Measurements from ENCODE around the gene GALNT9. TPM values are rescaled to one million over a fixed set of nuclear protein-coding genes. Genes with fewer than 3 reads are reported as not detected.

Gene GALNT9
- total and polyA plus RNA-seq, 4 experiments from 2014 or later, result 0.61 TPM; not detected in 3

DNA sequence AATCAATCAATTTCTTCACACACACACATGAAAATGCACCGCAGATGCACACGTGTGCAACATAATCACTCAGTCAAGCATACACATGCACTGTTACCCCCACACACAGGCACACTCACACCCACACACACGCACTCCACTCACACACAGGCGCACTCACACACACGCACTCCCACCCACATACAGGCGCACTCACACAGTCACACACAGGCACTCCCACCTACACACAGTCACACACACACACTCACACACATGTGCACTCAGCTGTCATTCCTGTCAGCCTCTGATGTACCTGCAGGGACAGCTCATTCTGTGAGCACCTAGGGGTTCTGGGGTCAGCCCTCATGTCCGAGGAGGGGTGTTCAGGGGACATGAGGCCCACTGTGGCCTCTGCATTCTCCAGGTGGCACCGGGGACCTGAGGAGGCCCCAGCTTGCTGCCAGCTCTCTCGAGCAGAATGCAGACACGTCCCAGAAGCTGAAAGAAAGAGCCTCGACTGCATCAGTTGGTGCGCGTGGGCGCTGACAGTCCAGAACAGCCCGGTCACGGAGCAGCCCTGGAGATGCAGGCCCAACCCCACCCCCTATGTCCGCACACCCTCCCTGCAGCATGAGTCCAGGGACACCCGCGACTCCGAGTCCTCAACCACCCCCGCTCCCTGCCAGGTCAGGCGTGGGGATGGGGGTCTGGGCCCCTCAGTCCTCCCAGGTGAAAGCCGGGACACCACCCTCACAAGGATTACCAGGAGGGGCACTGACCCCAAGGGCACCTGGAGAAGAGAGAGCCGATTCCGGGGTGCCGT, 115.8 kb downstream of the GALNT9 start:
- intact Hi-C loops (cut with micrococcal nuclease), result no loop called here
- peaks cover 0 to 4% (median 0%) of the 10 kb centered on the region in 8 donors for H3K9me3 Mint-ChIP-seq

DNA sequence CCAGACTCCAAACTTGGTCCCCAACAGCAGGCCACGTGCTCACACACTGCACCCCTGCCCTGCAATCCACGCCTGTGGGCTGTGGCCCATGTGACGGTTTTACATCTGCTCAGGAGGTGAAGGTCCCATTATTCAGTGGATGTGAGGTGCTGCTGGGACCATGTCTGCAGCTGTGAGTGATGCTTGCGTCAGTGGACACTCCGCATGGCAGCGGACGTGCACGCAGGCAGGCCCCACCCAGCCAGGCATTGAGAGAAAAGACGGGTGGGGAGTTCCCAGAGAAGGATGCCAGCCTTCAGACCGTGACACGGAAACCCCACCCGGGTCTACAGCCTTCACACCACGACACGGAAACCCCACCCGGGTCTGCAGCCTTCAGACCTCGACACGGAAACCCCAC, 117.6 kb downstream of the GALNT9 start:
- peaks cover 5 to 9% of the 10 kb centered on the region in 2 donors for H3K27me3 Mint-ChIP-seq
- CTCF ChIA-PET (ENCODE audit: partially characterized antibody), result no interaction called here
- POLR2A ChIA-PET (ENCODE audit: partially characterized antibody), result no interaction called here
- Histone ChIP-seq H3K4me3 (ENCODE audit: low read length in 2 of 2) (no peak overlapping the region), H3K9me3 (ENCODE audit: control insufficient read depth in 1 of 2, low read length in 2 of 2) (no peaks in the 10 kb centered on the region), H3K27ac (ENCODE audit: low read depth, low read length) (peak overlapping the region; percentile 46), H3K4me1 (ENCODE audit: insufficient read depth, low read length) (no peaks in the 10 kb centered on the region), H3K36me3 (ENCODE audit: insufficient read depth, low read length) (no peaks in the 10 kb centered on the region), H3K27me3 (ENCODE audit: insufficient read depth, low read length) (no peaks in the 10 kb centered on the region)
- H3K4me3 Mint-ChIP-seq, result no peak overlapping the region
- peaks cover 3 to 12% (median 10%) of the 10 kb centered on the region in 4 donors for H3K4me1 Mint-ChIP-seq
- intact Hi-C loops (cut with micrococcal nuclease), result no loop called here
- peak overlapping the region in 6 of 7 donors; percentile 39 to 79 (median 48) for H3K27ac Mint-ChIP-seq
- H3K36me3 Mint-ChIP-seq, result no peaks in the 10 kb centered on the region
- DNase-seq, result peak; percentile 18 to 66 (median 25)
- H3K9me3 Mint-ChIP-seq, result peaks cover 0 to 4% (median 0%) of the 10 kb centered on the region in 8 donors

More for the DNA sequence above, 115.8 kb downstream of the GALNT9 start:
- Histone ChIP-seq H3K27ac (ENCODE audit: low read depth, low read length) (no peak overlapping the region), H3K4me3 (ENCODE audit: low read length in 2 of 2) (no peak overlapping the region), H3K9me3 (ENCODE audit: control insufficient read depth in 1 of 2, low read length in 2 of 2) (no peaks in the 10 kb centered on the region), H3K36me3 (ENCODE audit: insufficient read depth, low read length) (no peaks in the 10 kb centered on the region), H3K4me1 (ENCODE audit: insufficient read depth, low read length) (no peaks in the 10 kb centered on the region), H3K27me3 (ENCODE audit: insufficient read depth, low read length) (no peaks in the 10 kb centered on the region)
- Mint-ChIP-seq H3K4me1 (peaks cover 3 to 12% (median 11%) of the 10 kb centered on the region in 4 donors), H3K27me3 (peaks cover 2 to 3% of the 10 kb centered on the region in 2 donors), H3K4me3 (no peak overlapping the region), H3K36me3 (no peaks in the 10 kb centered on the region), H3K27ac (peak overlapping the region in 6 of 7 donors; percentile 18 to 80 (median 50))
- ChIA-PET POLR2A (ENCODE audit: partially characterized antibody) (no interaction called here), CTCF (ENCODE audit: partially characterized antibody) (no interaction called here)
- no peak for DNase-seq

DNA sequence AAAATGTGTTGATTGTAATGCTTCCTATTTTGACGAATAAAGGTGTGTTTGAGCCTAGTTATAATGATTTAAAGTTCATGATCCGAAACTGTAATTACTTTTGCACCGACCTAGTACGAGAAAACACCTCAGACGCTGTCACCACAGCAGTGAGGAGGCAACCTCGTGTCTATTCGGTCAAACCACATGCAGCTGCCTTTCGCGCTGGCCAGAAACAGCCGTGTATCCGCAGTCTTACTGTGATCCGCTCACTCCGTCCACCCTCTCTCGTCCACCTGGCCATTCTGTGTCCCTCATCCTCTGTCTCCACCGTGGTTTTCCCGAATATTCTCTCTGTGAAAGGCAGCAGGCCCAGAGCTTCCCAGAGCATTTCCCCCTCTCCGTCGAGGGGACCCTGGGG, 118.1 kb downstream of the GALNT9 start:
- Mint-ChIP-seq H3K4me1 (peaks cover 3 to 12% (median 10%) of the 10 kb centered on the region in 4 donors), H3K9me3 (peaks cover 0 to 4% (median 0%) of the 10 kb centered on the region in 8 donors), H3K36me3 (no peaks in the 10 kb centered on the region), H3K27me3 (peaks cover 6 to 9% of the 10 kb centered on the region in 2 donors), H3K27ac (peak overlapping the region in 6 of 7 donors; percentile 39 to 79 (median 60)), H3K4me3 (no peak overlapping the region)
- H3K4me3 ChIP-seq (ENCODE audit: low read length in 2 of 2), result no peak overlapping the region
- no peak for DNase-seq
- intact Hi-C loops (cut with micrococcal nuclease), result no loop called here
- H3K4me1 ChIP-seq (ENCODE audit: insufficient read depth, low read length), result no peaks in the 10 kb centered on the region
- peak overlapping the region; percentile 46 for H3K27ac ChIP-seq (ENCODE audit: low read depth, low read length)
- ChIA-PET POLR2A (ENCODE audit: partially characterized antibody) (no interaction called here), CTCF (ENCODE audit: partially characterized antibody) (interaction anchor here (1.2 kb wide), 1 partner anchor 58 kb away, joined by 5 read pairs; no protein-coding TSS in a partner anchor)
- no peaks in the 10 kb centered on the region for H3K27me3 ChIP-seq (ENCODE audit: insufficient read depth, low read length)
- no peaks in the 10 kb centered on the region for H3K9me3 ChIP-seq (ENCODE audit: control insufficient read depth in 1 of 2, low read length in 2 of 2)
- no peaks in the 10 kb centered on the region for H3K36me3 ChIP-seq (ENCODE audit: insufficient read depth, low read length)

DNA sequence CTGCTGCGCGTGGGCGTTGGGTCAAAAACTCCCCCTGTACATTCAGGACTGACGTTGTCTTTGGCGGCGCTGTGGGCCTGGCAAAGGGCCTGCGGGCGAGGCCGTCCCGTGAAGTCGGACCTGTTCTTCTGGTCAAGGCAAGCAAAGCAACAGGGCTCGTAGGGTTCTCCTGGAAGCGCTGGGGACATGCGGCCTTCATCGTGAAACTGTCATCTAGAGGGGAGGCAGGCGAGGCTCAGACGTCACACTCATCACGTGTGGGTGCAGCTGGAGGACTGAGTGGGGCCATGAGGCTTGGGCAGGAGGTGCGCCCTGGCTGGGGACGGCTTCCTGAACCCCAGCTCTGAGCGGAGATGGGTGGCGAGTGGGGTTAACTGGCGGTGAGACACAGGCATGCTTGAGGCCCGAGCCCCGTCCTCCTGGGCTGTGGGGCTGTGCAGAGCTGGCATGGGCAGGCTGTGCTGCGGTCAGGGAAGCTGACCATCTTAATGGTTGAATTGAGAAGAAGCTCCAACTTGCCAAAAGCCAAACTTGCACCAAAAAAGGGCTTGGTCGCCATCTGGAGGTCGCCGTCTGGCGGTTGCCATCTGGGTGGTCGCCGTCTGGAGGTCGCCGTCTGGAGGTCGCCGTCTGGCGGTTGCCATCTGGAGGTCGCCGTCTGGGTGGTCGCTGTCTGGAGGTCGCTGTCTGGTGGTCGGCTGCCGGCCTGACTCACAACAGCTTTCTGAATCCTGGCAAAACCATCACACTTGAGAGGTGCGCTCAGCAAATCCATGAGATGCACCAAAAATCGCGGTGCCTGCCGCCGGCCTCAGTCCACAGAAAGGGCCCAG, 119.0 kb downstream of the GALNT9 start:
- no peak overlapping the region for H3K27ac ChIP-seq (ENCODE audit: low read depth, low read length)
- H3K27ac Mint-ChIP-seq, result peak overlapping the region in 1 of 7 donors; percentile 54
- ChIA-PET POLR2A (ENCODE audit: partially characterized antibody) (interaction anchor here (1.0 kb wide), 1 partner anchor 57 kb away, joined by 4 read pairs; no protein-coding TSS in a partner anchor), CTCF (ENCODE audit: partially characterized antibody) (interaction anchor here (0.7 to 1.2 kb wide), 2 partner anchors 49 to 57 kb away, joined by 3 to 5 read pairs; no protein-coding TSS in a partner anchor)
- H3K4me1 ChIP-seq (ENCODE audit: insufficient read depth, low read length), result peaks cover 4% of the 10 kb centered on the region
- H3K27me3 ChIP-seq (ENCODE audit: insufficient read depth, low read length), result peaks cover 5% of the 10 kb centered on the region
- no peak for DNase-seq
- H3K4me3 ChIP-seq (ENCODE audit: low read length in 2 of 2), result no peak overlapping the region
- no peak overlapping the region for H3K4me3 Mint-ChIP-seq
- no peaks in the 10 kb centered on the region for H3K36me3 Mint-ChIP-seq
- peaks cover 0 to 4% (median 0%) of the 10 kb centered on the region in 8 donors for H3K9me3 Mint-ChIP-seq
- H3K4me1 Mint-ChIP-seq, result peaks cover 3 to 12% (median 9%) of the 10 kb centered on the region in 4 donors
- no peaks in the 10 kb centered on the region for H3K9me3 ChIP-seq (ENCODE audit: control insufficient read depth in 1 of 2, low read length in 2 of 2)
- no peaks in the 10 kb centered on the region for H3K36me3 ChIP-seq (ENCODE audit: insufficient read depth, low read length)
- H3K27me3 Mint-ChIP-seq, result peaks cover 8 to 9% of the 10 kb centered on the region in 2 donors
- intact Hi-C loops (cut with micrococcal nuclease), result no loop called here

DNA sequence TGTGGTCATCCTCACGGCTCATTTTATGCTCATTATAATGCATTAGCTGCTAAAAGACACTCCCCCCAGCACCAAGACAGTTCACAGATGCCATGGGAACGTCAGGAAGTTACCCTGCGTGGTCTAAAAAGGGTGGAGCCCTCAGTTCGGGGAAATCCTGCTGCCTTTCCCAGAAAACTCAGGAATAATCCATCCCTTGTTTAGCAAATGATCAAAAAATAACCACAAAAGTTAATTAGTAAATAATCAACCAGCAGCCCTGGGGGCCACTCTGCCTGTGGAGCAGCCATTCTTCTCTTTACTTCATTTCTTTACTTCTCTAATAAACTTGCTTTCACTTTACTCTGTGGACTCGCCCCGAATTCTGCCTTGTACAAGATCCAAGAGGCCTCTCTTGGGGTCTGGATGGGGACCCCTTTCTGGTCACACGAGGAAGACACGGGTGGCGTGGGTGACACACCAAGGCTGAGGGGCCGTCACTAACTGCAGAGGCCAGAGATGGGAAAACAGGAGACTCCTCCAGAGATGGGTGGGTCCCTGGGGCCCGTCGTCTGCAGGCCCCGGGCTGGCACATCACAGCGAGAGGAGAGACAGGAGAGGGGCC, 119.7 kb downstream of the GALNT9 start:
- H3K4me1 ChIP-seq (ENCODE audit: insufficient read depth, low read length), result peaks cover 9% of the 10 kb centered on the region
- Mint-ChIP-seq H3K27me3 (peaks cover 11 to 13% of the 10 kb centered on the region in 2 donors), H3K27ac (no peak overlapping the region), H3K4me1 (peaks cover 3 to 17% (median 7%) of the 10 kb centered on the region in 4 donors), H3K4me3 (no peak overlapping the region), H3K36me3 (no peaks in the 10 kb centered on the region), H3K9me3 (peaks cover 0 to 4% (median 0%) of the 10 kb centered on the region in 8 donors)
- intact Hi-C loops (cut with micrococcal nuclease), result no loop called here
- no peak overlapping the region for H3K27ac ChIP-seq (ENCODE audit: low read depth, low read length)
- no peak overlapping the region for H3K4me3 ChIP-seq (ENCODE audit: low read length in 2 of 2)
- no peaks in the 10 kb centered on the region for H3K9me3 ChIP-seq (ENCODE audit: control insufficient read depth in 1 of 2, low read length in 2 of 2)
- CTCF ChIA-PET (ENCODE audit: partially characterized antibody), result no interaction called here
- H3K27me3 ChIP-seq (ENCODE audit: insufficient read depth, low read length), result peaks cover 13% of the 10 kb centered on the region
- no peak for DNase-seq
- POLR2A ChIA-PET (ENCODE audit: partially characterized antibody), result interaction anchor here (1.0 kb wide), 1 partner anchor 56 kb away, joined by 4 read pairs; no protein-coding TSS in a partner anchor
- H3K36me3 ChIP-seq (ENCODE audit: insufficient read depth, low read length), result no peaks in the 10 kb centered on the region

DNA sequence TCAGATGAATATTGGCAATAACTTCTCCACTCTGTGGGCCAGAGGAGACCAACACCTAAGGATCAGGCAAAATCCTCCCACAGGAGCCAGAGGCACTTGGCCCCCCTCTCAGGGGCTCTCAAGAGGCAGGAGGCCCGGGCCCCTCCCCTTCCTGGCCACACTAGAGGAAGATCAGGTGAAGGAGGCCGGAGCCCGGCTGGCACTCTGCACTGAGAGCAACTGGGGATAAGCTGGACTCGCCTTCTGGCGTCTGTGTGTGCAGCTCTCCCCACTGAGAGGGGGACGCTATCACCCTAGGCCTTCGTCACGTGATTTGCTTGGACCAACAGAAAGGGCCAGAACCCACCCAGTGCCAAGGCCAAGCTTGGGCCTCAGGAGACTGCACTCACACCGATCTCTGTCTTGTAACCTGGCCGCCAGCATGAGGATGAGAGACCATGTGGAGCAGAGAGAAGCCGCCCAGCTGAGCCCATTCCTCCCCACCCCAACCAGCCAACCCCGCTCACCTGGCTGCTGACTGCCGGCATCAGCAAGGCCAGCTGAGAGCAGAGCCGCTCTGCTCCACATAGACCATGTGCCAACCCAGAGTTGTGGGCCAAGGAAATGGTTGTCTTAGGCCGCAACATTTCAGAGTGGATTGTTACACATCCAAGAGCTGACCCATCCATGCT, 121.1 kb downstream of the GALNT9 start:
- peaks cover 1 to 14% (median 5%) of the 10 kb centered on the region in 4 donors for H3K4me1 Mint-ChIP-seq
- no peaks in the 10 kb centered on the region for H3K9me3 ChIP-seq (ENCODE audit: control insufficient read depth in 1 of 2, low read length in 2 of 2)
- ChIA-PET CTCF (ENCODE audit: partially characterized antibody) (no interaction called here), POLR2A (ENCODE audit: partially characterized antibody) (no interaction called here)
- H3K27ac Mint-ChIP-seq, result no peak overlapping the region
- peaks cover 9% of the 10 kb centered on the region for H3K4me1 ChIP-seq (ENCODE audit: insufficient read depth, low read length)
- H3K27me3 ChIP-seq (ENCODE audit: insufficient read depth, low read length), result peaks cover 15% of the 10 kb centered on the region
- H3K4me3 Mint-ChIP-seq, result no peak overlapping the region
- no peaks in the 10 kb centered on the region for H3K36me3 ChIP-seq (ENCODE audit: insufficient read depth, low read length)
- H3K27me3 Mint-ChIP-seq, result peaks cover 20 to 21% of the 10 kb centered on the region in 2 donors
- intact Hi-C loops (cut with micrococcal nuclease), result no loop called here
- peaks cover 0 to 2% (median 0%) of the 10 kb centered on the region in 8 donors for H3K9me3 Mint-ChIP-seq
- no peak overlapping the region for H3K4me3 ChIP-seq (ENCODE audit: low read length in 2 of 2)
- no peaks in the 10 kb centered on the region for H3K36me3 Mint-ChIP-seq
- H3K27ac ChIP-seq (ENCODE audit: low read depth, low read length), result no peak overlapping the region
- DNase-seq, result no peak

Measured in CD4-positive, alpha-beta memory T cell (primary cell).